Hepatocyte (in vitro differentiated cells): Measurements from ENCODE around the gene VAV2.

Experiments
- EZH2 ChIP-seq: fragments of 200-600 bp; sonication (generic); IDR thresholded peaks from 2 replicates; pipeline ENCODE4 v1.6.1; 2016; ENCODE audit warnings: antibody characterized with exemption, mild to moderate bottlenecking, borderline replicate concordance
- EZH2phosphoT487 ChIP-seq: fragments of 200-600 bp; sonication (generic); IDR thresholded peaks from one replicate; pipeline ENCODE4 v1.6.1; 2018; ENCODE audit warnings: antibody characterized with exemption, mild to moderate bottlenecking, low read depth, moderate library complexity; ENCODE audit not compliant: unreplicated experiment, severe bottlenecking
- TF ChIP-seq, protein P1 (sequence below): fragments of 200-600 bp; sonication (generic); IDR thresholded peaks from 2 replicates; pipeline ENCODE4 v1.5.1; 2016; ENCODE audit warnings: antibody characterized with exemption, mild to moderate bottlenecking; ENCODE audit not compliant: poor library complexity

- TF ChIP-seq EZH2phosphoT487 (no peak), EZH2 (no peak)
- TF ChIP-seq, protein P1, sequence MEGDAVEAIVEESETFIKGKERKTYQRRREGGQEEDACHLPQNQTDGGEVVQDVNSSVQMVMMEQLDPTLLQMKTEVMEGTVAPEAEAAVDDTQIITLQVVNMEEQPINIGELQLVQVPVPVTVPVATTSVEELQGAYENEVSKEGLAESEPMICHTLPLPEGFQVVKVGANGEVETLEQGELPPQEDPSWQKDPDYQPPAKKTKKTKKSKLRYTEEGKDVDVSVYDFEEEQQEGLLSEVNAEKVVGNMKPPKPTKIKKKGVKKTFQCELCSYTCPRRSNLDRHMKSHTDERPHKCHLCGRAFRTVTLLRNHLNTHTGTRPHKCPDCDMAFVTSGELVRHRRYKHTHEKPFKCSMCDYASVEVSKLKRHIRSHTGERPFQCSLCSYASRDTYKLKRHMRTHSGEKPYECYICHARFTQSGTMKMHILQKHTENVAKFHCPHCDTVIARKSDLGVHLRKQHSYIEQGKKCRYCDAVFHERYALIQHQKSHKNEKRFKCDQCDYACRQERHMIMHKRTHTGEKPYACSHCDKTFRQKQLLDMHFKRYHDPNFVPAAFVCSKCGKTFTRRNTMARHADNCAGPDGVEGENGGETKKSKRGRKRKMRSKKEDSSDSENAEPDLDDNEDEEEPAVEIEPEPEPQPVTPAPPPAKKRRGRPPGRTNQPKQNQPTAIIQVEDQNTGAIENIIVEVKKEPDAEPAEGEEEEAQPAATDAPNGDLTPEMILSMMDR: no peak
Measured at GRCh38 chr9:133799106-133799505, 193.0 kb downstream of the VAV2 start.
